Right atrium auricular region (tissue), 2 donors: ENCODE data around the gene RFC4. TPM values are rescaled to one million over a fixed set of nuclear protein-coding genes. Genes with fewer than 3 reads are reported as not detected.

Source experiments
- DNase-seq: peaks from one replicate; pipeline ENCODE4 v3.0.0-alpha.2; 2019; ENCODE audit warnings: low spot score
- H3K27ac ChIP-seq, 2 donors: fragments of 200-600 bp; sonication (generic); 1 replicate in 1 of 2; 2 replicates in 1 of 2; pipeline ENCODE4 v1.5.1; 2016 to 2019
- H3K27me3 ChIP-seq, 2 donors: fragments of 200-600 bp; sonication (generic); one replicate each; pipeline versions ENCODE4 v1.5.1 to v1.6.0; 2017 to 2019
- H3K36me3 ChIP-seq: fragments of 200-600 bp; sonication (generic); one replicate; pipeline ENCODE4 v1.5.1; 2016
- H3K4me1 ChIP-seq, 2 donors: fragments of 200-600 bp; sonication (generic); one replicate each; pipeline versions ENCODE4 v1.5.1 to v1.6.0; 2017 to 2019
- H3K4me3 ChIP-seq, 2 donors: fragments of 200-600 bp; sonication (generic); 1 replicate in 1 of 2; 2 replicates in 1 of 2; pipeline ENCODE4 v1.5.1; 2017 to 2019; ENCODE audit warnings: mild to moderate bottlenecking in 1 of 2, moderate library complexity in 1 of 2
- H3K9me3 ChIP-seq, 2 donors: fragments of 200-600 bp; sonication (generic); one replicate each; pipeline ENCODE4 v1.5.1; 2019
- total RNA-seq, 2 donors: library from RNA; depleted of rRNA; stranded (reverse); fragments of >200 nt; gene quantifications; one replicate each; pipeline ENCODE4 v1.1.0, GENCODE V29; 2016
- TF ChIP-seq, protein P1 (sequence below), 2 donors: fragments of 200-600 bp; sonication (generic); IDR thresholded peaks; one replicate each; pipeline ENCODE4 v1.5.1; 2019; ENCODE audit warnings: antibody characterized with exemption in 2 of 2

RFC4 gene
- total RNA-seq, 2 donors from 2014 or later, result 7.2 to 8.9 TPM

DNA sequence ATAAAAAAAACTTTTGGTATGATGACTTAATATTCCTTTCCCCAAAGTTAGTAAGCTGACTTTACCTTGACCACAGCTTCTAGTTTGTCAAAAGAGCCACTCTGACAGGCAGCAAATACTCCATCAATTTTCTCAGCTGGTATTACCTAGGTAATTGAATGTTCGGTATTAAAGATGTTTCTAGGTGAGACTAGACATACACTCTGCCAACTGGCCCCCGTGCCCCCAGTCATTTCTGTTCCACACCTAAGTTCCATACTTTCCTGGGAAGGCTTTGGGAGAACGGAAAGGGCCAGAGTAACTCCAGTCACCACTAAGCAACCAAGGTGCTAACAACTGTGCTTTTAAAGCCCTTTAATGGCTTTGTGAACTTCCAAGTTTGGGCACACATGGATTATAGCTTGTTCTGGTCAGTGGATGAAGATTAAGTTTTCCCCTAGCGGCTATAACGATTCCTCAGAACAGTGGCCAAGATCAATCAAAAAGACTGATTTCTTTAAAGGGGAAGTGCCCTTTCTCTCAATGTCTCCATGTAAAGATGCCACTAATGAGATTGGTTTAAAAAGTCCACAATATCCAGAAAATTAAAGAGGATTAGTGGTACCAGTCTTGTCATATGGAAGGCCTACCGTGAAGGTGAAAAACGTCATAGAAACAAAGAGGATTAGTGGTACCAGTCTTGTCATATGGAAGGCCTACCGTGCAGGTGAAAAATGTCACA, 15.9 kb downstream of the RFC4 start:
- Histone ChIP-seq H3K27ac (no peak overlapping the region), H3K4me1 (peaks cover 0 to 26% of the 10 kb centered on the region in 2 donors), H3K27me3 (no peaks in the 10 kb centered on the region), H3K9me3 (no peaks in the 10 kb centered on the region), H3K36me3 (peaks cover 50% of the 10 kb centered on the region), H3K4me3 (no peak overlapping the region)
- TF ChIP-seq, protein P1, sequence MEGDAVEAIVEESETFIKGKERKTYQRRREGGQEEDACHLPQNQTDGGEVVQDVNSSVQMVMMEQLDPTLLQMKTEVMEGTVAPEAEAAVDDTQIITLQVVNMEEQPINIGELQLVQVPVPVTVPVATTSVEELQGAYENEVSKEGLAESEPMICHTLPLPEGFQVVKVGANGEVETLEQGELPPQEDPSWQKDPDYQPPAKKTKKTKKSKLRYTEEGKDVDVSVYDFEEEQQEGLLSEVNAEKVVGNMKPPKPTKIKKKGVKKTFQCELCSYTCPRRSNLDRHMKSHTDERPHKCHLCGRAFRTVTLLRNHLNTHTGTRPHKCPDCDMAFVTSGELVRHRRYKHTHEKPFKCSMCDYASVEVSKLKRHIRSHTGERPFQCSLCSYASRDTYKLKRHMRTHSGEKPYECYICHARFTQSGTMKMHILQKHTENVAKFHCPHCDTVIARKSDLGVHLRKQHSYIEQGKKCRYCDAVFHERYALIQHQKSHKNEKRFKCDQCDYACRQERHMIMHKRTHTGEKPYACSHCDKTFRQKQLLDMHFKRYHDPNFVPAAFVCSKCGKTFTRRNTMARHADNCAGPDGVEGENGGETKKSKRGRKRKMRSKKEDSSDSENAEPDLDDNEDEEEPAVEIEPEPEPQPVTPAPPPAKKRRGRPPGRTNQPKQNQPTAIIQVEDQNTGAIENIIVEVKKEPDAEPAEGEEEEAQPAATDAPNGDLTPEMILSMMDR (IDR thresholded peaks at IDR 0.05), result no peak
- DNase-seq, result no peak

DNA sequence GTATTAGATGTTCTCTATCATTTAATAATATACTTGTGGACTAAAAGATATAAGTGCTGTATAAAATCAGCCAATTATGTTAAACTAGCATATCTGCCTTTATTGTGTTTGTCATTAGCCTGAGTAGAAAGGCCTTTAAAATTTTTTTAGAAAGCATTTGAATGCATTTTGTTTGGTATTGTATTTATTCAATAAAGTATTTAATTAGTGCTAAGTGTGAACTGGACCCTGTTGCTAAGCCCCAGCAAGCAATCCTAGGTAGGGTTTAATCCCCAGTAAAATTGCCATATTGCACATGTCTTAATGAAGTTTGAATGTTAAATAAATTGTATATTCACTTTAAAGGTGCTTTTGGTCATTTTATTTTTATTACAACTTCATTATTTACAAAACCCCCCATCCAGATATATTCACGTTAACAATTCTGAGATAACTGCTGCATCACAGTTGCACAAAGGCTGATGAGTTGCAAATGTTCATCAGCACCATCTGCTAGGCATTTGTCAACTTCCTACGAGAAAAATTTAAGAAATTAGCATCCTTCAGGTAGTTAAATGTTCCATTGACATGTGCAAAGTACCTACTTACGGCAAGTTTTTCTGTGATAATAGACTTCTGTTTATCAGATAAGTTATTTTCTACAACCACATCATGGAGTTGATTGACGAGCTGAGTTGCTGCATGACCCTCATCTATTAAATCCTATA, 16.6 kb downstream of the RFC4 start:
- no peaks in the 10 kb centered on the region for H3K9me3 ChIP-seq
- DNase-seq, result no peak
- H3K27ac ChIP-seq, result no peak overlapping the region
- H3K4me1 ChIP-seq, result peaks cover 0 to 34% of the 10 kb centered on the region in 2 donors
- TF ChIP-seq, protein P1 (IDR thresholded peaks at IDR 0.05), result no peak
- no peaks in the 10 kb centered on the region for H3K27me3 ChIP-seq
- H3K4me3 ChIP-seq, result no peak overlapping the region
- H3K36me3 ChIP-seq, result peaks cover 57% of the 10 kb centered on the region

DNA sequence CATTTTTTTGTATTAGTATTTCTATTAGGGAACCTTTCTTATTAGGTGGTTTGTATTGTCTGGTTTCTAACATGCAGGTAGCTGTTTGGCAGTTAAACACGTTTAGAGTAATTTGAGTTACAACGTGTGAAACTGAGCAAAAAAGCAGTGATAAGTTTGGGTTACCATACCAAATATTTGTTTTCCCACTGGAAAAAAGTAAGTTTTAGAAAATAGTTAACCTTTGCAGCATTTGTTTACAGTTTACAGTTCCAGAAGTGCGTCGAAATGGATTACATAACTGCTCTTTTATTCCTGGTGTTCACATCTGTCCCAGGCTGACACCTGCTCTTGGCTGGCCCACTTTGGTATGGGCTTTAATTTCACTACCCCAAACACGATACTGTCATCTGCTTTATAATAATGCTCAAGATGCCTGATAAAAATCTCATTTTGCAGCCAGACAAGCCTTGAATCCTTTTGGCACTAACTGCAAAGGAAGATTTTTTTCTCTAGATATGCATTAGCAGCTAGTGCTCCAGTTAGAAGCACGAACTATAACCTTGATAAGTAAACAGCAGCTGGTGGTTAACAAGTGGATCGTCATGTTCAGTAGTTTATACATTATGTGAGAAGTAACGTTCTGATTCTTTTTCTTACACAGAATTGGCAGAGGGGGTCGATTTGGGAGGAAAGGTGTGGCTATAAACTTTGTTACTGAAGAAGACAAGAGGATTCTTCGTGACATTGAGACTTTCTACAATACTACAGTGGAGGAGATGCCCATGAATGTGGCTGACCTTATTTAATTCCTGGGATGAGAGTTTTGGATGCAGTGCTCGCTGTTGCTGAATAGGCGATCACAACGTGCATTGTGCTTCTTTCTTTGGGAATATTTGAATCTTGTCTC, 17.6 kb downstream of the RFC4 start:
- H3K36me3 ChIP-seq, result peaks cover 67% of the 10 kb centered on the region
- H3K4me3 ChIP-seq, result no peak overlapping the region
- no peaks in the 10 kb centered on the region for H3K9me3 ChIP-seq
- no peaks in the 10 kb centered on the region for H3K27me3 ChIP-seq
- TF ChIP-seq, protein P1 (IDR thresholded peaks at IDR 0.05), result no peak
- no peak overlapping the region for H3K27ac ChIP-seq
- peaks cover 0 to 36% of the 10 kb centered on the region in 2 donors for H3K4me1 ChIP-seq
- DNase-seq, result no peak

DNA sequence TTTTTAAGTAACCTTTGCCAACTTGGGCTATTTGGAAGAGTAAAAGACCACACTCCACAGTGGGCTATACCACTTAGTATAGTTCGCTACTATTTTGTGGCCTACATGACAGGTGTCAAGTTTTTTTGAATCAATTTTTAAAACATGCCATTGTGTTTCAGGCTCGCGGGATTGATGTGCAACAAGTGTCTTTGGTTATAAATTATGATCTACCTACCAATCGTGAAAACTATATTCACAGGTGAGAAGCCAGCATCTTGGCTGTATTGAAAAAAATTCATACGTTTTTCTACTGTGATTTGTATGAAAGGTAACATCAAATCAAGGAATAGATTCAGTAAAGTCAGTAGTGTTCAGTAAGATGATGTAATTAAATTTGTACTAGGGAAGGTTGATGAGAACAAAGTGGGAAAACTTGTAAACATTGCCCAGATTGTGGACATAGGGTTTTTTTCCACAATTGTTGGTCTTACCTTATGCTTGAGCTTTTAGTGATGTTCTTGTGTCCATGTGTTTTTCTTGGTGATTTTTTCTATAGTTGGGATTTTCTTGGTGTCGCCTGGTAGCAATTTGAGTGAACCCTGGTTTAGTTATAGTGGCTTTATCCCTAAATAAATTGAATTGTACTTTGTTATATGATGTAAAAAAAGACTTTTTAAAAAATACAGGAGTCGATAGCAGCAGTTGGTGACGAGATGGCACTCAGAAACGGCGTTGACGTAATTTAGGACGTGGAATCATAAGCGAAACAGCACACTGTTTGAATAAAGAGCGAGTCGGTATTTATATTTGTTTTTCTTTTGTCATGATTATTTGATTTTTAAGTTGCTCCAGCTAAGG, 18.4 kb downstream of the RFC4 start:
- no peaks in the 10 kb centered on the region for H3K27me3 ChIP-seq
- no peaks in the 10 kb centered on the region for H3K9me3 ChIP-seq
- H3K36me3 ChIP-seq, result peaks cover 68% of the 10 kb centered on the region
- no peak overlapping the region for H3K4me3 ChIP-seq
- H3K4me1 ChIP-seq, result peaks cover 0 to 36% of the 10 kb centered on the region in 2 donors
- TF ChIP-seq, protein P1 (IDR thresholded peaks at IDR 0.05), result no peak
- no peak for DNase-seq
- no peak overlapping the region for H3K27ac ChIP-seq

DNA sequence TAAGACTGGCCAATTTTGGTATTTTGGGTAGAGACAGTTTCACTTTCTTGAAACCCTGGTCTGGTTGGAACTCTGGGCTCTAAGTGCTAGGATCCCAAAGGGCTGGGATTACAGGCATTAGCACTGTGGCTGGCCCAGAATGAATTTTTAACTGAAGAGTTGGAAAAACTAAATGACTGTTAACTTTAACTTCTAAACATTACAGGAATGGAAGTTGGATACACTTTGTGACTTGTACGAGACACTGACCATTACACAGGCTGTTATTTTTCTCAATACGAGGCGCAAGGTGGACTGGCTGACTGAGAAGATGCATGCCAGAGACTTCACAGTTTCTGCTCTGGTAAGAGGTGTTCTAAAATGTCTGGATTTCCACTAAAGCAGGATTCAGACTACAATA, 19.4 kb downstream of the RFC4 start:
- Histone ChIP-seq H3K27ac (no peak overlapping the region), H3K27me3 (no peaks in the 10 kb centered on the region), H3K9me3 (no peaks in the 10 kb centered on the region), H3K4me1 (peaks cover 0 to 36% of the 10 kb centered on the region in 2 donors), H3K36me3 (peaks cover 68% of the 10 kb centered on the region), H3K4me3 (no peak overlapping the region)
- DNase-seq, result no peak
- TF ChIP-seq, protein P1 (IDR thresholded peaks at IDR 0.05), result no peak
